GM12865 (cell line): Measurements from ENCODE around the gene PDE8B.
"Not testable (repeated sequence)": the region's sequence is repeated elsewhere in the genome, so short reads cannot be mapped to it uniquely, and the experiment has no call there.

ENCODE experiments used
- DNase-seq: peaks from one replicate; pipeline ENCODE4 v3.0.0; 2010; ENCODE audit warnings: low read depth
- H3K4me3 ChIP-seq: 2 replicates; pipeline ENCODE4 v1.5.1; 2011; ENCODE audit warnings: mild to moderate bottlenecking, low read depth, low read length, control low read depth
- TF ChIP-seq, protein P1 (sequence below): IDR thresholded peaks from 2 replicates; pipeline ENCODE4 v1.5.1; 2011; ENCODE audit warnings: low read length, control low read depth, low read depth, inconsistent platforms; ENCODE audit not compliant: insufficient read depth; ENCODE audit errors: missing control alignments

PDE8B gene

GRCh38 chr5:77463905-77464304 lies 253.4 kb downstream of the PDE8B start:
- DNase-seq, result no peak
- H3K4me3 ChIP-seq, result no peak overlapping the region
- TF ChIP-seq, protein P1, sequence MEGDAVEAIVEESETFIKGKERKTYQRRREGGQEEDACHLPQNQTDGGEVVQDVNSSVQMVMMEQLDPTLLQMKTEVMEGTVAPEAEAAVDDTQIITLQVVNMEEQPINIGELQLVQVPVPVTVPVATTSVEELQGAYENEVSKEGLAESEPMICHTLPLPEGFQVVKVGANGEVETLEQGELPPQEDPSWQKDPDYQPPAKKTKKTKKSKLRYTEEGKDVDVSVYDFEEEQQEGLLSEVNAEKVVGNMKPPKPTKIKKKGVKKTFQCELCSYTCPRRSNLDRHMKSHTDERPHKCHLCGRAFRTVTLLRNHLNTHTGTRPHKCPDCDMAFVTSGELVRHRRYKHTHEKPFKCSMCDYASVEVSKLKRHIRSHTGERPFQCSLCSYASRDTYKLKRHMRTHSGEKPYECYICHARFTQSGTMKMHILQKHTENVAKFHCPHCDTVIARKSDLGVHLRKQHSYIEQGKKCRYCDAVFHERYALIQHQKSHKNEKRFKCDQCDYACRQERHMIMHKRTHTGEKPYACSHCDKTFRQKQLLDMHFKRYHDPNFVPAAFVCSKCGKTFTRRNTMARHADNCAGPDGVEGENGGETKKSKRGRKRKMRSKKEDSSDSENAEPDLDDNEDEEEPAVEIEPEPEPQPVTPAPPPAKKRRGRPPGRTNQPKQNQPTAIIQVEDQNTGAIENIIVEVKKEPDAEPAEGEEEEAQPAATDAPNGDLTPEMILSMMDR, result no peak

- not testable (repeated sequence) for DNase-seq, H3K4me3 ChIP-seq
Measured at GRCh38 chr5:77468875-77469274, 258.4 kb downstream of the PDE8B start.

DNA sequence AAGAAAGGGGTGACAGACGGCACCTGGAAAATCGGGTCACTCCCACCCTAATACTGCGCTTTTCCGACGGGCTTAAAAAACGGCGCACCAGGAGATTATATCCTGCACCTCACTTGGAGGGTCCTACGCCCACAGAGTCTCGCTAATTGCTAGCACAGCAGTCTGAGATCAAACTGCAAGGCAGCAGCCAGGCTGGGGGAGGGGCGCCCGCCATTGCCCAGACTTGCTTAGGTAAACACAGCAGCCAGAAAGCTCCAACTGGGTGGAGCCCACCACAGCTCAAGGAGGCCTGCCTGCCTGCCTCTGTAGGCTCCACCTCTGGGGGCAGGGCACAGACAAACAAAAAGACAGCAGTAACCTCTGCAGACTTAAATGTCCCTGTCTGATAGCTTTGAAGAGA lies 264.6 kb downstream of the PDE8B start:
- DNase-seq, H3K4me3 ChIP-seq: not testable (repeated sequence)
